GM12891 (cell line): ENCODE measurements around the gene THSD4.

ENCODE experiments used
- POLR2A ChIP-seq: IDR thresholded peaks from 2 replicates; pipeline ENCODE4 v1.6.1; 2011; ENCODE audit warnings: low read depth, low read length, control low read depth
- POLR2AphosphoS5 ChIP-seq: IDR thresholded peaks from 2 replicates; pipeline ENCODE4 v1.6.1; 2011; ENCODE audit warnings: low read depth, low read length, control low read depth
- SPI1 ChIP-seq: IDR thresholded peaks from 2 replicates; pipeline ENCODE4 v1.6.1; 2011; ENCODE audit warnings: low read depth, low read length, control low read depth
- TAF1 ChIP-seq: IDR thresholded peaks from 2 replicates; pipeline ENCODE4 v1.6.1; 2011; ENCODE audit warnings: low read depth, low read length, control low read depth

DNA sequence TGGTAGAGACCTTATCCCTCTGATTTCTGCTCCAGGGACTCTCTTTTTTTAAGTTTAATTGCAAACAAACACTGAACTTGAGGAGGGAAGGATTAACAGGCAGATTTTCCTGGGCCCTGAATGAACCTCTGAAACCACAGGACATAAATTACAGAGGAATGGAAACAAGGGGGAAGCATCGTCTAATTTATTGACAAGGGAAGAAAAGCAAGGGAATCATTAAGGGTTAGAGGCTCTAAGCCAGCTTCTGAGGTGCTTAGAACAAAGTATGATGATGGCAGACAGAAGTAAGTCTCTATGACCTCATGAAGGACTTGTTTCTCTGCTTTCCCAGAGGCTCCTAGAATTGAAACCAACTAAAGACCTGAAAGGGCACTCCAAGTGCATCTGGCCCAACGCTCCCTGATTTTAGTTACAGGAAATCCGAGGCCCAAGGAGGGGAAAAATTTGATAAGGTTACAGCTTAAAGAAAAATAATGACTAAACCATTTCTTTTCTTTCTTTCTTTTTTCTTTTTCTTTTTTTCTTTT lies 450.4 kb downstream of the THSD4 start:
- TF ChIP-seq POLR2A (no peak), TAF1 (no peak), POLR2AphosphoS5 (no peak), SPI1 (no peak)
